CD14-positive monocyte (primary cell): ENCODE measurements around the gene NRROS. TPM values are rescaled to one million over a fixed set of nuclear protein-coding genes. Genes with fewer than 3 reads are reported as not detected.
A peak's percentile ranks its signal among the peaks of the same experiment; 100 is the strongest.

Experiments
- DNase-seq, 3 donors: peaks; one replicate each; pipeline ENCODE4 v3.0.0-alpha.2; 2011 to 2022
- H2AFZ ChIP-seq: 2 replicates; pipeline ENCODE4 v1.6.0; 2012; ENCODE audit warnings: mild to moderate bottlenecking, low read depth, low read length, inconsistent platforms; ENCODE audit not compliant: insufficient read depth, poor library complexity, severe bottlenecking
- H3K27ac ChIP-seq, 2 donors: 1 replicate in 1 of 2; 2 replicates in 1 of 2; pipeline ENCODE4 v1.5.1; 2012 to 2013; ENCODE audit warnings: low read length in 2 of 2, control low read depth in 1 of 2, inconsistent platforms in 1 of 2, low read depth in 1 of 2, mild to moderate bottlenecking in 1 of 2
- H3K27me3 ChIP-seq, 2 donors: one replicate each; pipeline versions ENCODE4 v1.6.0 to v1.6.1; 2011 to 2013; ENCODE audit warnings: low read length in 2 of 2; ENCODE audit not compliant: control insufficient read depth in 2 of 2, insufficient read depth in 2 of 2
- H3K36me3 ChIP-seq, 2 donors: replicated peaks in 1 of 2; 1 replicate in 1 of 2; 2 replicates in 1 of 2; pipeline versions ENCODE4 v1.5.1 to v1.6.1; 2012 to 2013; ENCODE audit warnings: low read length in 2 of 2, control low read depth in 1 of 2, inconsistent platforms in 1 of 2, mild to moderate bottlenecking in 1 of 2; ENCODE audit not compliant: insufficient read depth in 2 of 2, control insufficient read depth in 1 of 2
- H3K4me1 ChIP-seq, 2 donors: 1 replicate in 1 of 2; 2 replicates in 1 of 2; pipeline versions ENCODE4 v1.5.1 to v1.6.1; 2012 to 2013; ENCODE audit warnings: low read length in 2 of 2, control low read depth in 1 of 2, inconsistent platforms in 1 of 2, mild to moderate bottlenecking in 1 of 2, moderate library complexity in 1 of 2; ENCODE audit not compliant: insufficient read depth in 2 of 2, control insufficient read depth in 1 of 2
- H3K4me2 ChIP-seq: replicated peaks from 2 replicates; pipeline ENCODE3; 2012; ENCODE audit warnings: low read length, moderate library complexity, mild to moderate bottlenecking; ENCODE audit not compliant: poor library complexity, severe bottlenecking; ENCODE audit errors: extremely low read depth
- H3K4me3 ChIP-seq, 3 experiments: fragments of 200-600 bp in 1 of 3; sonication (generic) in 1 of 3; replicated peaks in 1 of 3; 1 replicate in 2 of 3; 2 replicates in 1 of 3; pipeline ENCODE4 v1.5.1; 2011 to 2013; ENCODE audit warnings: low read length in 3 of 3, mild to moderate bottlenecking in 3 of 3, control low read depth in 2 of 3, low read depth in 2 of 3, inconsistent platforms in 1 of 3, moderate library complexity in 1 of 3
- H3K79me2 ChIP-seq: 2 replicates; pipeline ENCODE4 v1.6.0; 2012; ENCODE audit warnings: mild to moderate bottlenecking, control low read depth, inconsistent platforms, low read length, moderate library complexity; ENCODE audit not compliant: insufficient read depth
- H3K9ac ChIP-seq: 2 replicates; pipeline ENCODE4 v1.6.0; 2017; ENCODE audit warnings: low read length, mild to moderate bottlenecking; ENCODE audit not compliant: insufficient read depth, poor library complexity, severe bottlenecking
- H3K9me3 ChIP-seq, 2 donors: replicated peaks in 1 of 2; 1 replicate in 1 of 2; 2 replicates in 1 of 2; pipeline versions ENCODE4 v1.5.1 to v1.6.1; 2012 to 2013; ENCODE audit warnings: low read length in 2 of 2, control low read depth in 1 of 2; ENCODE audit not compliant: control insufficient read depth in 1 of 2, insufficient read depth in 1 of 2
- H4K20me1 ChIP-seq: 2 replicates; pipeline ENCODE4 v1.6.0; 2012; ENCODE audit warnings: mild to moderate bottlenecking, low read length, control low read depth, moderate library complexity; ENCODE audit not compliant: insufficient read depth
- H3K27ac Mint-ChIP-seq, 7 donors: one replicate each; pipeline ENCODE4 v1.8.0; 2020; ENCODE audit warnings: mild to moderate bottlenecking in 7 of 7, mixed read lengths in 7 of 7, moderate library complexity in 6 of 7, inconsistent platforms in 2 of 7
- H3K27me3 Mint-ChIP-seq, 3 donors: one replicate each; pipeline ENCODE4 v1.8.0; 2021 to 2022; ENCODE audit warnings: low read depth in 3 of 3, mild to moderate bottlenecking in 3 of 3, mixed read lengths in 3 of 3, moderate library complexity in 3 of 3, inconsistent platforms in 1 of 3
- H3K36me3 Mint-ChIP-seq, 2 donors: one replicate each; pipeline ENCODE4 v1.8.0; 2020; ENCODE audit warnings: mixed read lengths in 2 of 2, inconsistent platforms in 1 of 2, mild to moderate bottlenecking in 1 of 2
- H3K4me1 Mint-ChIP-seq: one replicate; pipeline ENCODE4 v1.8.0; 2020; ENCODE audit warnings: mild to moderate bottlenecking, mixed read lengths
- H3K4me3 Mint-ChIP-seq, 2 donors: one replicate each; pipeline ENCODE4 v1.8.0; 2020; ENCODE audit warnings: mild to moderate bottlenecking in 2 of 2, mixed read lengths in 2 of 2, moderate library complexity in 1 of 2
- H3K9me3 Mint-ChIP-seq, 7 donors: one replicate each; pipeline ENCODE4 v1.8.0; 2020 to 2022; ENCODE audit warnings: mixed read lengths in 7 of 7, mild to moderate bottlenecking in 6 of 7, moderate library complexity in 6 of 7, inconsistent platforms in 2 of 7
- WGBS: methylation state at CpG from one replicate; pipeline ENCODE4 v1.1.5; 2013; ENCODE audit warnings: missing lambda C conversion rate; ENCODE audit not compliant: insufficient coverage; 5-methylcytosine and 5-hydroxymethylcytosine counted together
- intact Hi-C, 2 donors: fragments of 100-400 bp; cut with micrococcal nuclease; formaldehyde crosslinking; loops; one replicate each; pipeline versions ENCODE4 v1.15.0 to v1.15.1; 2023
- polyA plus RNA-seq, 3 donors: library from polyadenylated mRNA; depleted of rRNA in 1 of 3; unstranded in 2 of 3; stranded (reverse) in 1 of 3; fragments of 300-500 nt in 2 of 3; fragments of >200 nt in 1 of 3; fragmentation: Illumina TruSeq in 2 of 3; gene quantifications; 1 replicate in 2 of 3; 2 replicates in 1 of 3; pipeline ENCODE4 v1.2.3, GENCODE V29; 2012 to 2021
- TF ChIP-seq, protein P1 (sequence below): fragments of 200-600 bp; IDR thresholded peaks from one replicate; pipeline ENCODE4 v1.8.0; 2022; ENCODE audit warnings: antibody characterized with exemption, mild to moderate bottlenecking

Gene NRROS
- polyA plus RNA-seq, 3 donors = 5.9 to 109 (median 7.5) TPM

DNA sequence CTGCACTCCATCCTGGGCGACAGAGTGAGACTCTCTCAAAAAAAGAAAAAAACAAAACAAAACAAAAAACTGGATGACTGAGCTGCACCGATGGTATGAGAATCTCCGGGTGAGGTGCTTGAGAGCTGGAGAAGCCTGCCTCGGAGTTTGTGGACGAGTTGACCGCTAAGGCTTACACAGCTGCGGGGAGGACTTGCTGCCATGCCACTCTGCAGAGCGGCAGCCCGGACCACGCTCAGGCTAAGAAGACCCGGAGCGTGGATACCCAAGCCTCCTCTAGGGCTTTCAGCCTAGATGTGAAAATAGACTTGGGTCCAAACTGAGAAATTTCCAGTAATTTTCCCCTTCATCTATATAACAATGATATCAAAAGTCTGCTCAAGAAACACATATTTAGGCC lies 16.0 kb downstream of the NRROS start:
- TF ChIP-seq, protein P1, sequence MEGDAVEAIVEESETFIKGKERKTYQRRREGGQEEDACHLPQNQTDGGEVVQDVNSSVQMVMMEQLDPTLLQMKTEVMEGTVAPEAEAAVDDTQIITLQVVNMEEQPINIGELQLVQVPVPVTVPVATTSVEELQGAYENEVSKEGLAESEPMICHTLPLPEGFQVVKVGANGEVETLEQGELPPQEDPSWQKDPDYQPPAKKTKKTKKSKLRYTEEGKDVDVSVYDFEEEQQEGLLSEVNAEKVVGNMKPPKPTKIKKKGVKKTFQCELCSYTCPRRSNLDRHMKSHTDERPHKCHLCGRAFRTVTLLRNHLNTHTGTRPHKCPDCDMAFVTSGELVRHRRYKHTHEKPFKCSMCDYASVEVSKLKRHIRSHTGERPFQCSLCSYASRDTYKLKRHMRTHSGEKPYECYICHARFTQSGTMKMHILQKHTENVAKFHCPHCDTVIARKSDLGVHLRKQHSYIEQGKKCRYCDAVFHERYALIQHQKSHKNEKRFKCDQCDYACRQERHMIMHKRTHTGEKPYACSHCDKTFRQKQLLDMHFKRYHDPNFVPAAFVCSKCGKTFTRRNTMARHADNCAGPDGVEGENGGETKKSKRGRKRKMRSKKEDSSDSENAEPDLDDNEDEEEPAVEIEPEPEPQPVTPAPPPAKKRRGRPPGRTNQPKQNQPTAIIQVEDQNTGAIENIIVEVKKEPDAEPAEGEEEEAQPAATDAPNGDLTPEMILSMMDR = no peak
- H3K4me1 ChIP-seq = peaks cover 32 to 33% of the 10 kb centered on the region in 2 donors
- H3K4me2 ChIP-seq = no peak overlapping the region
- Mint-ChIP-seq H3K36me3 (peaks cover 84 to 91% of the 10 kb centered on the region in 2 donors), H3K27me3 (peaks cover 0 to 3% (median 0%) of the 10 kb centered on the region in 3 donors), H3K9me3 (no peaks in the 10 kb centered on the region), H3K4me1 (peaks cover 32% of the 10 kb centered on the region), H3K4me3 (no peak overlapping the region), H3K27ac (peak overlapping the region in 4 of 7 donors; percentile 21 to 79 (median 44))
- H2AFZ ChIP-seq = no peak overlapping the region
- no peak for DNase-seq
- H3K27me3 ChIP-seq = no peaks in the 10 kb centered on the region
- H3K27ac ChIP-seq = no peak overlapping the region
- intact Hi-C loops = no loop called here
- H3K9me3 ChIP-seq = no peaks in the 10 kb centered on the region
- peaks cover 99% of the 10 kb centered on the region for H3K79me2 ChIP-seq
- peaks cover 80 to 91% of the 10 kb centered on the region in 2 donors for H3K36me3 ChIP-seq
- no peak overlapping the region for H3K4me3 ChIP-seq
- H3K9ac ChIP-seq = no peak overlapping the region
- H4K20me1 ChIP-seq = peaks cover 100% of the 10 kb centered on the region
- WGBS = 100% methylated on average over 4 of the region's 12 CpGs

DNA sequence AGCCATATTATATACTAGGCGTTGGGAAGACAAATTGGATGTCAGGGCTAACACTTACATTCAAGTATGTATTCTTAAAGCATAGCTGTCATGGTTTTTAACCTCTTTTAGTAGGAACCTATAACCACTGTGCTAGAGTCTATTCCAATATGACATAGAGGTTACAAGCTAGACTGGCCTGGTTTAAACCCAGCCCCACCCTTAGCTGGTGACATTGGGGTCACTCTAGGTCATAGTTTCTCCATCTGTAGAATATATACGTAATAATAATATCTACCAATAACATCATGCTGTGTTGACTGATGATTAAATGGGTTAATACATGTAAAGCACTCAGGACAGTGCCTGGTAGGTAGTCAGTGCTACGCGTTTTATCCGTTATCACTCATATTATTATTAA lies 16.7 kb downstream of the NRROS start:
- TF ChIP-seq, protein P1 = no peak
- intact Hi-C loops = no loop called here
- peak overlapping the region in 1 of 2 donors; percentile 49 for H3K27ac ChIP-seq
- H2AFZ ChIP-seq = no peak overlapping the region
- peaks cover 86 to 98% of the 10 kb centered on the region in 2 donors for H3K36me3 ChIP-seq
- Mint-ChIP-seq H3K27me3 (peaks cover 0 to 2% (median 0%) of the 10 kb centered on the region in 3 donors), H3K4me1 (peaks cover 24% of the 10 kb centered on the region), H3K36me3 (peaks cover 89 to 94% of the 10 kb centered on the region in 2 donors), H3K4me3 (no peak overlapping the region), H3K27ac (peak overlapping the region in 2 of 7 donors; percentile 6 to 79), H3K9me3 (no peaks in the 10 kb centered on the region)
- no peak overlapping the region for H3K4me3 ChIP-seq
- H3K9ac ChIP-seq = no peak overlapping the region
- H3K4me1 ChIP-seq = peaks cover 24 to 26% of the 10 kb centered on the region in 2 donors
- no peak overlapping the region for H3K4me2 ChIP-seq
- H3K9me3 ChIP-seq = no peaks in the 10 kb centered on the region
- WGBS = no CpG with 5 or more reads among the region's 5 CpGs
- H3K27me3 ChIP-seq = no peaks in the 10 kb centered on the region
- no peak for DNase-seq
- peaks cover 99% of the 10 kb centered on the region for H3K79me2 ChIP-seq
- H4K20me1 ChIP-seq = peaks cover 100% of the 10 kb centered on the region
